Stimulated activated CD4-positive, alpha-beta T cell treated with anti-CD3 and anti-CD28 coated beads, Interleukin-1b, Interleukin-23, amount 100 ng/mL, for 24 hours (primary cell): ENCODE measurements around the gene BTBD6.
"Not testable (repeated sequence)": the region's sequence is repeated elsewhere in the genome, so short reads cannot be mapped to it uniquely, and the experiment has no call there.

Source experiments
- DNase-seq, 4 experiments: peaks; one replicate each; pipeline ENCODE4 v3.0.0-alpha.2; 2020; ENCODE audit warnings: low read depth in 4 of 4, low spot score in 1 of 4

BTBD6 gene

DNA sequence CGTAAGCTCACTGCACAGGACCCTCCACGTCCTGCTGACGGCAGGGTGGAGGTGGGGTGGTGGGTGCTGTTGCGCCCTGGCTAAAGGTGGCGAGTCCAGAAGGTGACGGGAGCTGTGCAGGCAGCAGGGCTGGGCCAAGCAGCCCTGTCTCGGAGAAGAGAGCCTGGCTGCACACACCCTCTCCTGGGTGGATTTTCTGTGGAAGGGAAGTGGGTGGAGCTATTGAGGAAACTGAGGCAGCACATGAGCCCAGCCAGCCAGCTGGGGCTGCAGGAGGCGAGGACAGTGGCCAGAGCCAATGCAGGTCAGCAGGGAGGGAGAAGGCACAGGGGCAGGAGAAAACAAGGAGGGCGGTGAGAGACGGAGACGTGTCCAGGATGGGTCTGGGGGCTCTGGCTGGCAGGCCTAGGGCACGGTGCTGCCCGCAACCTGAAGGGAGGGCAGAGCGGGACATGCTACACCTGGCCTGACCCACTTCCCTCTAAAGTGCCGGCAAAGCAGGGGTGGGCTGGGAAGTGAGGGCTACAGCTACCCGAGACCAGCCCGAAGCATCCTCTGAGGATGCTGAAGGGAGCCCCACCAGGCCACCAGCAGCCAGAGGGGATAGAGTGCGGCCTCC lies 20.5 kb downstream of the BTBD6 start:
- DNase-seq, result no peak

- no peak for DNase-seq
Observed at GRCh38 chr14:105269405-105269804, 21.1 kb downstream of the BTBD6 start.

DNA sequence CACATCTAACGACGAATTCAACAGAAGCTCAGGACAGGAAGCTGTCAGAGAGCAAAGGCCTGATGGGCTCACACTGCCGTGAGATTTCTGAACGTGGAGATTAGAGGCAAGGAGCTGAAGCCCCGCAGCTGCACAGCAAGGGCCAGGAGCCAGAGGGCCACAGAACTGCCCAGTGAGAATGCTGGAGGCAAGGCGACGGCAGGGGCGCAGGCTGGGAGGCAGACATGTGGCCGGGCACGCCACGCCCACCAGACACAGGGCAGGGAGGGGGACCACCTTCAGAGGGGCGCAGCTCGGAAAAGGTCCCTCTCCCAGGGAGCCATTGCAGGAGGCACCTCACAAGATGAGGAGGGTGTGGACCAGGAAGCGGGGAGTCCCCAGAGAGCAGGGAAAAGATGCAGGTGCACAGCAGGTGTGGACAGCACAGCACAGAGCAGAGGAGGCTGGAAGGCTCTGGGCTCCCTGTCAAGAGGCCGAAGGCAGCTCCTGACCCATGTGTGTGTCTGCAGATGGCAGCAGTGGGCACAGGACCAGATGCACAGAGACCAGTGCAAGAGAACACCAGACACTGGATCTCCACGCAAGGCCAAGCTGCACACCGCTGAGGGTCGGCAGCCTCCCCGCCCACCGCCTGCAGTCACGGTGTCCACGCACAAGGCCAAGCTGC lies 23.0 kb downstream of the BTBD6 start:
- DNase-seq, result no peak

DNA sequence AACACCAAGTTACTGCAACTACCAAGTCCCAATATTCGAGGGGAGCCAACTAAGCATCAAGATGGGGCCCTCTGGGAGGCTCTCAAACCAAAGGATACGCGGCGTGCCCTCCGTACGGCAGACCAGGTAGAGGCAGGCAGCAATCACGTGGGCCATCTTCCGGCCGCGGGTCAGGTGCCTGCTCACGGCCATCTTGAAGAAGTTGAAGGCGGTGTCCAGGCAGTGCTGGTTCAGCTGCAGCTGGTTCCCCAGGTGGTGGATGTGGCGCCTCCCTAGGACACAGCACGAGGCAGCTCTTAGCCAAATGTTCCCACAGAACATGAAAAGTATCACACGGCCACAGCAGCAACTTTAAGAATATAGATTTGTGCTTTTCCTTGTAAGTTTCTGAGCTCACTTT lies 24.3 kb downstream of the BTBD6 start:
- DNase-seq, result no peak

- DNase-seq, result no peak
Observed at GRCh38 chr14:105273062-105273461, 24.7 kb downstream of the BTBD6 start.

GRCh38 chr14:105274637-105275036 lies 26.3 kb downstream of the BTBD6 start:
- no peak for DNase-seq

GRCh38 chr14:105275267-105275946 lies 27.1 kb downstream of the BTBD6 start:
- DNase-seq, result no peak

DNA sequence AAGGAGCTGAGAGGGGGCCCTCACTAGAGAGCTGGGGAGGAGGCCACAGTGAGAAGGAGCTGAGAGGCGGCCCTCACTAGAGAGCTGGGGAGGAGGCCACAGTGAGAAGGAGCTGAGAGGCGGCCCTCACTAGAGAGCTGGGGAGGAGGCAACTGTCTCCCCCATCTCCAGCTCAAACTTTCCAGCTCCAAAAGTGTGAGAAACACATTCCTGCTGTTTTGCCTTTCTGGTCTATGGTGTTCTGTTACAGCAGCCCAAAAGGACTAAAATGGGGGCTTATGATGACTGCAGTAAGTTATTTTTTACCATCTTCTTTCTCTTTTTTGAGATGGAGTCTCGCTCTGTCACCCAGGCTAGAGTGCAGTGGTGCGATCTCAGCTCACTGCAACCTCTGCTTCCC lies 29.1 kb downstream of the BTBD6 start:
- DNase-seq, result not testable (repeated sequence)

DNA sequence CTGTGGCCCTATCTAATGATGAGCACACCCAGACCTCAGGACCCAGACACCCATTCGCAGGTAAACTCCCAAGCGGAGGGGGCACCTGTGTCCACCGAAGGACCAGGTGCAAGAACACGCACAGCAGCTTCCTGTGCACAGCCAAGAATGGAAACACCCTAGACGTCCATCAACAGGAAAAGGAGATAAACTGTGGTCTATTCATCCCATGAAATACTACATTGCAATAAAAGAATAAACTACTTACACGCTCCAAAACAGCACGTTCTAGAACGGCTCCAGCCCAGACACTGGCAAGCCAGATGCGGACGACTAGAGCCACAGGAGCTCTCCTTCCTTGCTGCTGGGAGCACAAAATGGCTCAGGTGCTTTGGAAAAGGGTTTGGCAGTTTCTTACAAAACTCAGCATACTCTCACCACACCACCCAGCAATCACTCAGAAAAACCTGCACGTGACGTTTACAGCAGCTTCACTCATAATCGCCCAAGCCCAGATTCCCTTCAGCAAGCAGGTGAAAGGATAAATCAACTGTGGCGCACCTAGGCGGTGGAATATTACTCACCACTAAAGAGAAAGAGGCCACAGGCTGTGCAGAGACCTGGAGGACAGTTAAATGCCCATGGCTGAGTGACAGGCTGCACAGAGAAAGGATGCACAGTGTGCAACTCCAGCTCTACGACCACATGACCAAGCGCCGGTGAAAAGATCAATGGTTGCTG lies 31.5 kb downstream of the BTBD6 start:
- DNase-seq, result no peak

GRCh38 chr14:105280525-105280924 lies 32.2 kb downstream of the BTBD6 start:
- no peak for DNase-seq

- DNase-seq, result no peak
Observed at GRCh38 chr14:105281371-105282097, 33.2 kb downstream of the BTBD6 start.

DNA sequence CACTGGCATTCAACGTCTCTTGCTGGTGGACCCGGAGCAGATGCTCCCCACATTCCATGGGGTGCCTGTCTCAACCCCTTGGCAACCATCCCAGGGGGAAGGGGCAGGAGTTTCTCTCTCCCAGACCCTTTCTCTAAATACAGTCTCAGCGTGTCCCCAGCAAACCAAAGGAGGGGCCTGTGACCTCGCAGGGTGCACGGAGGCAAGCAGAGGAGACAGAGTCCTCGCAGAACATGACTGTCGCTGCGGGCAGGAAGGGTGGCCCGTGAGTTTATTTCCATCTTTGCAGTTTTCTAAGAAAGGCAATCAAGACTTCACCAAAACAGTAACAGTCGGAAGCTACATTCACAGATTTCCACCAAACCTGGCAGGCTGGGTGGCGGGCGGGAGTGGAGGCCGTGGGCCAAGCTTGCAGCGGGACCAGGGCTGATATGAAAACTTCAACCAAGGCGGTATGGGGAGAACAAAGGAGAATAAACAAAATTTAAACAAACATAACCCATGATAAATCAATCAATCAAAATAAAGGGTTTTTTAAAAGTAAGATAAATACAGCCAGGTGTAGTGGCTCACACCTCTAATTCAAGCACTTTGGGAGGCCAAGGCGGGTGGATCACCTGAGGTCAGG lies 33.9 kb downstream of the BTBD6 start:
- no peak for DNase-seq

- DNase-seq, result no peak
Observed at GRCh38 chr14:105283028-105283427, 34.7 kb downstream of the BTBD6 start.

DNA sequence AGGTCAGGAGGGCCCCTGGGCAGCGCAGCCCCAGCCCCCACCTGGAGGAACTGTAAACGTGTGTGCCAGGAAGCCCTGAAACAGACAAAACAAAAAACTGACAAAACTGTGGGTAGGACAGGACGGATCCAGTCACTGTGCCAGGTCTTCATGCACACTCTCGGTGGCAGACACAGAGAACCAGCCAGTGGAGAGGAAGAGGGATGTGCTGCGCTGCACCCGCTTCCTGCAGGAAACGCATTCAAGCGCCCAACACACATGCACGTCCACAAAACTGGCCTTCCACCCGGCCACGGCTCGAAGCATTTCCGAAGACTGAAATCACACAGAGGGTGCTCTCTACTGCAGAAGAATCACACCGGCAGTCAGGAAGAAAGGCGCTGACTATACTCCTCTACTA lies 35.6 kb downstream of the BTBD6 start:
- no peak for DNase-seq

DNA sequence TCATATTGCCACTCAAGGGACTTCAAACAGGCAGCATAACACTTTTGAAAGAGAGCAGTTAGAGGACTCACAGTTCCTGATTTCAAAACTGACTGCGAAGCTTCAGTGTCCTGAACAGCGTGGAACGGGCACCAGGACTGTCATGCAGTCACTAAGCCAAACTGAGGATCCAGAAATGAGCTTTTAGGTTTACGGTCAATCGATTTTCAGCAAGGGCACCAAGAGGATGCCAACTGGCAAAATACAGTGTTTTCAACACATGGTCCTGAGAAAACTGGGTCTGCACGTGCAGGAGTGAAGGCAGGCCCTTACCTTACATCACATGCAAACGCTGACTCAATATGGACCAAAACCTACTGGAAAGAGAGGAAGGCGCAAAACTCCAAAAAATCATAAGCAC lies 36.8 kb downstream of the BTBD6 start:
- DNase-seq, result no peak

- no peak for DNase-seq
Observed at GRCh38 chr14:105286759-105287144, 38.4 kb downstream of the BTBD6 start.

- no peak for DNase-seq
Observed at GRCh38 chr14:105287249-105288102, 39.1 kb downstream of the BTBD6 start.

- DNase-seq, result not testable (repeated sequence)
Observed at GRCh38 chr14:105288936-105289335, 40.6 kb downstream of the BTBD6 start.

DNA sequence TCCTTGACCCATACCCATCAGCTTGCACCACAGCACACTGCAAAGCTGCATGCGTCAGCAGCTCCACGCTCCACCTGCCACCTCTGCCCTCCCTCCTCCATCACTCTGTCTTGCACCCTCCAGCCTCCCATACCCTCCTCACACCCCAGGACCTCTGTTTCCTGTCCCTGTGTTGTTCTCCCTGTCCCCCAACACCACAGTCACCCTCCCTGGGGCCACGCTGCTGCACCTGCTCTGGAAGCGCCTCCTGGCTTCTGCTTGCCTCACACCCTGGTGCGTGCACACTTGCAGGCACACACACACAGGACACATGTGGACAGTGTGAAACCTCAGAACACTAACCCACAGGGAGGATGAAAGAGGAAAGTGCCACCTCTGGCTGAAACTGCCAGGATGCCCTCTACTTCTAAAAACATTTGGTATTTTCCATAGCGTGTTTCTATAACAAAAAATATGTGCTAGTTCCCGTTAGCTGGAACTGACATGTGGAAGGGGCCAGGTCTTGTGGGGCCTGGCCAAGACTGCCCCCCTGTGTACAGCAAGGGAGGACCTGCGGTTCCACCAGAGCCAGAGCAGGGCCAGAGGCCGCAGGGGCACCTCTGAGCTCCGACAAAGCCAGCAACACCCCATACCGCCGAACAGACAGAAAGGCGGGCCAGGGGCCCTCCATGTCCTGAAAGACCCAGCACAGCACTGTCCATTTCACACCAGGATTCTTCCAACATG lies 42.5 kb downstream of the BTBD6 start:
- DNase-seq, result no peak
